Measurements from ENCODE around the gene PKNOX2. TPM values are rescaled to one million over a fixed set of nuclear protein-coding genes. Genes with fewer than 3 reads are reported as not detected.

PKNOX2 gene
- total RNA-seq, 1 experiment from 2014 or later: 3.7 TPM

GRCh38 chr11:125273519-125274000 is 109.0 kb downstream of the PKNOX2 start (continued):
- TF ChIP-seq ARID4B (CRISPR knock-in tag; IDR thresholded peaks at IDR 0.05; ENCODE audit: borderline replicate concordance) (no peak), ZBTB43 (CRISPR knock-in tag; IDR thresholded peaks at IDR 0.05) (no peak), NR2C2 (CRISPR knock-in tag; IDR thresholded peaks at IDR 0.05) (no peak), SOX15 (CRISPR knock-in tag; IDR thresholded peaks at IDR 0.05) (no peak)

- CTCF ChIA-PET: interaction anchor here (1.0 to 2.3 kb wide), 3 partner anchors 16 to 72 kb away, joined by 3 to 7 read pairs (median 4); no protein-coding TSS in a partner anchor
- POLR2A ChIA-PET: no interaction called here
- DNase-seq (ENCODE audit: low spot score): no peak
- Mint-ChIP-seq H3K27me3 (ENCODE audit: low read depth) (no peaks in the 10 kb centered on the region), H3K4me3 (no peak overlapping the region), H3K9me3 (no peaks in the 10 kb centered on the region), H3K36me3 (no peaks in the 10 kb centered on the region), H3K4me1 (peaks cover 8% of the 10 kb centered on the region; the same call in 1 of the 2 replicates), H3K27ac (no peak overlapping the region)
- ATAC-seq: no peak
- TF ChIP-seq IRF2 (CRISPR knock-in tag; IDR thresholded peaks at IDR 0.05; ENCODE audit: borderline replicate concordance, low read depth) (no peak), GABPB1 (CRISPR knock-in tag; IDR thresholded peaks at IDR 0.05) (no peak), E2F5 (CRISPR knock-in tag; IDR thresholded peaks at IDR 0.05) (no peak)
These were observed 109.8 kb downstream of the PKNOX2 start for GRCh38 chr11:125274309-125274708.

- H3K27ac Mint-ChIP-seq: no peak overlapping the region
- no peak for DNase-seq (ENCODE audit: low spot score)
- no peaks in the 10 kb centered on the region for H3K9me3 Mint-ChIP-seq
- ATAC-seq: no peak
- no peaks in the 10 kb centered on the region for H3K27me3 Mint-ChIP-seq (ENCODE audit: low read depth)
- H3K4me3 Mint-ChIP-seq: no peak overlapping the region
- peaks cover 8% of the 10 kb centered on the region; the same call in 1 of the 2 replicates for H3K4me1 Mint-ChIP-seq
- H3K36me3 Mint-ChIP-seq: no peaks in the 10 kb centered on the region
- CTCF ChIA-PET: no interaction called here
- POLR2A ChIA-PET: no interaction called here
- TF ChIP-seq HMGA2 (CRISPR knock-in tag; IDR thresholded peaks at IDR 0.05) (no peak), ETV6 (CRISPR knock-in tag; IDR thresholded peaks at IDR 0.05) (no peak), ZNF396 (CRISPR knock-in tag; IDR thresholded peaks at IDR 0.05; ENCODE audit: borderline replicate concordance) (no peak), ATF2 (CRISPR knock-in tag; IDR thresholded peaks at IDR 0.05; ENCODE audit: borderline replicate concordance, low read depth) (no peak), NR3C1 (CRISPR knock-in tag; conservative IDR thresholded peaks at IDR 0.05; ENCODE audit: low read depth) (no peak), ZNF532 (CRISPR knock-in tag; IDR thresholded peaks at IDR 0.05; ENCODE audit: borderline replicate concordance) (no peak), CREM (CRISPR knock-in tag; IDR thresholded peaks at IDR 0.05) (no peak), USF2 (CRISPR knock-in tag; IDR thresholded peaks at IDR 0.05) (no peak), ZSCAN18 (CRISPR knock-in tag; IDR thresholded peaks at IDR 0.05) (no peak)
These were observed 110.2 kb downstream of the PKNOX2 start for GRCh38 chr11:125274774-125275173.

Data from WTC11 (cell line).